NCI-H510A treated with DMSO at 0.1 percent for 48 hours (cell line): ENCODE data around the gene NUCB1.
"Not testable (repeated sequence)": the region's sequence is repeated elsewhere in the genome, so short reads cannot be mapped to it uniquely, and the experiment has no call there.

ENCODE experiments used
- DNase-seq: peaks from one replicate; lab custom pipeline; 2025; lab: John Stamatoyannopoulos, UW

The NUCB1 gene

DNA sequence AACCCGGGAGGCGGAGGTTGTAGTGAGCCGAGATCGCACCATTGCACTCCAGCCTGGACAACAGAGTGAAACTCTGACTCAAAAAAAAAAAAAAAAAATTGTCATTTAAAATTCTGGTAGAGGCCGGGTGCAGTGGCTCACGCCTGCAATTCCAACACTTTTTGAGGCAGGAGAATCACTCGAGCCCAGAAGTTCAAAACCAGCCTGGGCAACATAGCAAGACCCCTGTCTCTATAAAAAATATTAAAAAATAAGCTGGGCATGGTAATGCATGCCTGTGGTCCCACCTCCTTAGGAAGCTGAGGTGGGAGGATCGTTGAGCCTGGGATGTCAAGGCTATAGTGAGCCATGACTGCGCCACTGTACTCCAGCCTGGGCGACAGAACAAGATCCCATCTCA, 6.2 kb downstream of the NUCB1 start:
- no peak for DNase-seq

DNA sequence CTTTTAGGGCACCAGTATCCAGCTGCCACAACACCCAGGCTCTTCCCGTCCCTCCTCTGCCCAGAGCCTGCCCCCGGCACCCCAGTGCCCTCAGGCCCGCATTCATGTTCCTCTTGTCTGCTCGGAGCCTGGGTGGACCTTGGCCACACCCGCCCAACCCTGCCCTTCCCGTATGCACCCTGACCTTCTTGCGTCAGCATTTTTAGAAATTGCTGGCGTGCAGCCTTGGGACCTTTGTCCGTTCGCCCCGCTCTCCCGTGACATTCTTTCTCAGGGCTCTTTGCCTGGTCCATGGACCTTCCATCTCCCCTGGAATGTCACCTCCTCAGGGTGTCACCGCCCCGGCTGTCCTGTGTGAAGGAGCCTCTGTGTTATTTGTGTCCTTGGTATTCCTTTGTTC, 7.6 kb downstream of the NUCB1 start:
- DNase-seq: no peak

DNA sequence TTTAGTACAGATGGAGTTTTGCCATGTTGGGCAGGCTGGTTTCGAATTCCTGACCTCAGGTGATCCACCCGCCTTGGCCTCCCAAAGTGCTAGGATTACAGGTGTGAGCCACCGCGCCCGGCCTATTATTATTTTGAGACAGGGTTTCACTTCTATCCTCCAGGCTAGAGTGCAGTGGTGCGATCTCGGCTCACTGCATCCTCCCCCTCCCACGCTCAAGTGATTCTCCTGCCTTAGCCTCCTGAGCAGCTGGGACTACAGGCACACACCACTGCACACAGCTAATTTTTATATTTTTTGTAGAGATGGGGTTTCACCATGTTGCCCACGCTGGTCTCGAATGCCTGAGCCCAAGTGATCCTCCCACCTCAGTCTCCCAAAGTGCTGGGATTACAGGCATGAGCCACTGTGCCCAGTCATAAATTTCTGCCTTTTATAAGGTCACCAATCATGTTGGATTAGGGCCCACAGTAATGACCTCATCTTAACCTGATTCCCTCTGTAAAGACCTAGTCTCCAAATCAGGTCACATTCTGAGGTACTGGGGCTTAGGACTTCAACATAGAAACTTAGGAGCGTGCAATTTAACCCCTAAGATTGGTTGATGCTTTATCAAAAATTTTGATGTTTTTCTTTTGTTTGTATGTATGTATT, 9.4 kb downstream of the NUCB1 start:
- DNase-seq: not testable (repeated sequence)

DNA sequence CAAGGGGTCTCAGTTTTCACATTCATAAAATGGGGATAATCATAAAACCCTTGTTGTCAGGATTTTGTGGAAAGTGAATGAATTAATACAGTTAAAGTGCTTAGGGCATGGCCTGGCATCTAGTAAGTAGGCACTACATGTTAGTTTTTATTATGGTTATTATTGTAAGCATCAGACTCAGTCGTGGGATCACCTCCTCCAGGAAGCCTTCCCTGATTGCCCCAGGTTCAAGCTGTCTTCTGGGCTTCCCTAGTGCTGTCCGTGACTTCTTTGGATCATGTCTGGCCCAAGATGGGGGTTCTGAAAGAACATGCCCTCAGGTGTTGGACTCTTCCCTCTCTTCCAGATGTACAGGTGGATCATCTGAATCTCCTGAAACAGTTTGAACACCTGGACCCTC, 10.7 kb downstream of the NUCB1 start:
- DNase-seq: no peak

DNA sequence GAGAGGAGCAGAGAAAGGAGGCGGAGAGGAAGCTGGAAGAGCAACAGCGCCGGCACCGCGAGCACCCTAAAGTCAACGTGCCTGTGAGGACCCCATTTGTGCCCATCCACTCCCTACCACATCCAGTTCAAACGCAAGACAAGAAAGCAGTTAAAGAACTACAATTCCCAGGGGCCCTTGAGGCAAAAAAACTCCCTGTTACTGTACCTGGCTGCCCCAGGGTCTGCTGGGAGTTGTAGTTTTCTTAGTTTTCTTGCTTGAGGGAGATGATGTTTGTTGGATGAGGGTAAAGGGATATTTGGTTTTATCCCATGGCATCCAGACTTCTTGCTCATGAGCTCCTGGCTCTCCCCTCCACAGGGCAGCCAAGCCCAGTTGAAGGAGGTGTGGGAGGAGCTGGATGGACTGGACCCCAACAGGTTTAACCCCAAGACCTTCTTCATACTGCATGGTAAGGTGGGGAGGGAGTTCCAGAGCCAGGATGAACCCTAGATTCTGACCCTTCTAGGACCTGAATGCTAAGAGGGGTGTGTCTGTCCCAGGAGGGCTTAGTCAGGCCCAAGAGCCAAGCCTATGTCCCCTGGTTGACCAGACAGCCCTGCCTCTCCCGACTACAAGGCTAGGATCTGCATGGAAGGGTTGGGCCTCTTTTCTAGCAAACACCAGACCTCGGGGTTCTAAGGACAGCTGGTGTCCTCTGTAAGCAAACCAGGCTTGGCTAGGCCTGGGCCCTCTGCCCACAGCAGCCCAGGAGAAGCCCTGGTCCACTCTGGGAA, 13.2 kb downstream of the NUCB1 start:
- DNase-seq: no peak

DNA sequence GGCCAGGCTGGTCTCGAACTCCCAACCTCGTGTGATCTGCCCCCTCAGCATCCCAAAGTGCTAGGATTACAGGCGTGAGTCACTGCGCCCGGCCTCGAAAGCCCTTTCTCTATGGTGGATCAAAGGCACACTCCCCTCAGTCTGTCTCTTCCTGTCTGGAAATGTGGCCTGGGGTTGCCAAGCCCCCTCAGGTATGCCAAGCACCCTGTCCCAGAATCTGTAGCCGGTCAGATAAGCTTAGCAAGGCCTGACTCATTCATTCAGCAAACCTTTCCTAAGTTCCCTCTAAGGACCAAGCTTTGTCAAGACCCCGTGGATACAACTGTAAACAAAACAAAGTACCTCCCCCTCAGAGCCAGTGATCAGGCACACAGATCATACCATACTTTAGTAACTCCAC, 14.1 kb downstream of the NUCB1 start:
- no peak for DNase-seq

DNA sequence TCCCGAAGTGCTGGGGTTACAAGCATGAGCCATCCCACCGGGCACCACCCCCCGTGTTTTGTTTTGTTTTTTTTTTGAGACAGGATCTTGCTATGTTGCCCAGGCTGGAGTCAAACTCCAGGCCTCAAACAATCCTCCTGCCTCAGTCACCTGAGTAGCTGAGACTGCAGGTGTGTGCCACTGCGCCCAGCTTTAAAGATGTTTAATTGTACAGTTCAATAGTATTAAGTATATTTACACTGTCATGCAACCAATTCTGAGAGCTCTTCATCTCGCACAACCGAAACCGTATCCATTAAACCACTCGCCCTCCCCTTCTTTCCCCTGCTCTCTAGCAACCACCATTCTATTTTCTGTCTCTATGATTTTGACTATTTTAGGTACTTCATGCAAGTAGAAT, 15.6 kb downstream of the NUCB1 start:
- peak; percentile 92 for DNase-seq

DNA sequence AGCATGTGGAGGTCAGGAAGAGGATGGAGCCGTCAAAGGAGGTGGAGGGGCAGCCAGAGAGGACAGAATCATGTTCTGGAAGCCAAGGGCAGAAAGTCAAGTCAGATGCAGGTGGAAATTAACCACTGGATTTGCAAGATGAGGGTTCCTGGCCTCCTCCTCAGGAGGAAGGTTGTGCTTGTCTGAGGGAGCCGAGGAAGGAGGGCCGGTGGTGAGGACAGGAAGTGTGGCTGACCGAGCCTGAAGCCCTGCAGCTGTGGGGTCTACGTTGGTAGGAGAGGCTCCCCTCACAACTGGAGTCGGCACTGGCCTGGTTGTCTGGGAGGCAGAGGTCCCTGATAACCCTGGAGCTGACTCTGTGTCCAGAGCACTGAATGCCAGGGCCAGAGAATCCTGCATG, 18.0 kb downstream of the NUCB1 start:
- DNase-seq: no peak

DNA sequence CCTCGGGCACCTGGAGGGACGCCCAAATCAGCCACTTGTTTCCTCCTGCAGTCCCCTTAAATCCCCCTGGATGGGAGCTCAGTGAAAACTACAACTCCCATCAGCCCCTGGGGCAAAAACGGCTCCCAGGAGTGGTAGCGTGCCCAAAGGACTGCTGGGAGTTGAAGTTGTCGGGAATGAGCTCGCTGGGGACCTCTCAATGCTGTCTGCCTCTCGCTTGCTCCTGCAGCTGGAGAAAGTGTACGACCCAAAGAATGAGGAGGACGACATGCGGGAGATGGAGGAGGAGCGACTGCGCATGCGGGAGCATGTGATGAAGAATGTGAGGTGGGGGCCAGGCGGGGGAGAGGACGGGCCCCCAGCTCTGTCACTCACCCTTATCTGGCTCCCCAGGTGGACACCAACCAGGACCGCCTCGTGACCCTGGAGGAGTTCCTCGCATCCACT, 18.7 kb downstream of the NUCB1 start:
- DNase-seq: no peak

DNA sequence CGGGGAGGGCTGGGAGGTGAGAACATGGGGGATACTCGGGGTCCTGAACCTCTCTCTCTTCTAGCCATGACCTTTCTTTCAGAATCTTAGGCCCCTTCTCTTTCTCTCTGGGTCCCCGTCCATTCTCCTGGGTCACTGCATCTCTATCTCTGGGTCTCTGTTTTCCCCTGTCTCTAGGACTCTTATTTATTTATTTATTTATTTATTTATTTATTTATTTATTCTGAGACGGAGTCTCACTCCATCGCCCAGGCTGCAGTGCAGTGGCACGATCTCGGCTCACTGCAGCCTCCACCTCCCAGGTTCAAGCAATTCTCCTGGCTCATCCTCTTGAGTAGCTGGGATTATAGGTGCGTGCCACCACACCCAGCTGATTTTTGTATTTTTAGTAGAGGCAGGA, 19.2 kb downstream of the NUCB1 start:
- DNase-seq: not testable (repeated sequence)

DNA sequence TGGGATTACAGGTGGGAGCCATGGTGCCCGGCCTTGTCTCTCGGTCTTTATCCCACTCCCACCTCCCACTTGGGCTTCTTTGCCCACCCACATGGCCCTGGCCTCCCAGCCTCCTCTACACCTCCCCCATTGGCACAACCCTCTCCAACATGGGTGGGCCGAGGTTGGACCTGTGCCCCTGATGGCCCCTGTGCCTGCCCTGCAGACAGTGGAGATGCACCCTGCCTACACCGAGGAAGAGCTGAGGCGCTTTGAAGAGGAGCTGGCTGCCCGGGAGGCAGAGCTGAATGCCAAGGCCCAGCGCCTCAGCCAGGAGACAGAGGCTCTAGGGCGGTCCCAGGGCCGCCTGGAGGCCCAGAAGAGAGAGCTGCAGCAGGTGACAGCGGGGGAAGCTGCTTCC, 20.8 kb downstream of the NUCB1 start:
- DNase-seq: no peak

DNA sequence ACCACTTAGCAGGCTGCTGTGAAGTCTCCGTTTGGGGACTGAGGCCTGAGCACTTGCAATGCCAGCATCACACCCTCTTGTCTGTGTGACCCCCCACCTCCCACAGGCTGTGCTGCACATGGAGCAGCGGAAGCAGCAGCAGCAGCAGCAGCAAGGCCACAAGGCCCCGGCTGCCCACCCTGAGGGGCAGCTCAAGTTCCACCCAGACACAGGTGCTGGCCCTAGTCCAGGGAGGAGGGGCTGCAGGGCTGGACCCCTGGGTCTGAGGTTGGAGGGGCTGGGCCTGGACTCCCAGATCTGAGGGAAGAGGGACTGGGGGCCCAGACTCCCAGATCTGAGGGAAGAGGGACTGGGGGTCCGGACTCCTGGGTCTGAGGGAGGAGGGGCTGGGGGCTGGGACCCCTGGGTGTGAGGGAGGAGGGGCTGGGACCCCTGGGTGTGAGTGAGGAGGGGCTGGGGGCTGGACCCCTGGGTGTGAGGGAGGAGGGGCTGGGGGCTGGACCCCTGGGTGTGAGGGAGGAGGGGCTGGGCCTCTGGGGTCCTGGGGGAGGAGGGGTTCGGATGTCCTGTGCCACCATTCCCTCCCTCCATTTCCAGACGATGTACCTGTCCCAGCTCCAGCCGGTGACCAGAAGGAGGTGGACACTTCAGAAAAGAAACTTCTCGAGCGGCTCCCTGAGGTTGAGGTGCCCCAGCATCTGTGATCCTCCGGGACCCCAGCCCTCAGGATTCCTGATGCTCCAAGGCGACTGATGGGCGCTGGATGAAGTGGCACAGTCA, 21.8 kb downstream of the NUCB1 start:
- DNase-seq: no peak

DNA sequence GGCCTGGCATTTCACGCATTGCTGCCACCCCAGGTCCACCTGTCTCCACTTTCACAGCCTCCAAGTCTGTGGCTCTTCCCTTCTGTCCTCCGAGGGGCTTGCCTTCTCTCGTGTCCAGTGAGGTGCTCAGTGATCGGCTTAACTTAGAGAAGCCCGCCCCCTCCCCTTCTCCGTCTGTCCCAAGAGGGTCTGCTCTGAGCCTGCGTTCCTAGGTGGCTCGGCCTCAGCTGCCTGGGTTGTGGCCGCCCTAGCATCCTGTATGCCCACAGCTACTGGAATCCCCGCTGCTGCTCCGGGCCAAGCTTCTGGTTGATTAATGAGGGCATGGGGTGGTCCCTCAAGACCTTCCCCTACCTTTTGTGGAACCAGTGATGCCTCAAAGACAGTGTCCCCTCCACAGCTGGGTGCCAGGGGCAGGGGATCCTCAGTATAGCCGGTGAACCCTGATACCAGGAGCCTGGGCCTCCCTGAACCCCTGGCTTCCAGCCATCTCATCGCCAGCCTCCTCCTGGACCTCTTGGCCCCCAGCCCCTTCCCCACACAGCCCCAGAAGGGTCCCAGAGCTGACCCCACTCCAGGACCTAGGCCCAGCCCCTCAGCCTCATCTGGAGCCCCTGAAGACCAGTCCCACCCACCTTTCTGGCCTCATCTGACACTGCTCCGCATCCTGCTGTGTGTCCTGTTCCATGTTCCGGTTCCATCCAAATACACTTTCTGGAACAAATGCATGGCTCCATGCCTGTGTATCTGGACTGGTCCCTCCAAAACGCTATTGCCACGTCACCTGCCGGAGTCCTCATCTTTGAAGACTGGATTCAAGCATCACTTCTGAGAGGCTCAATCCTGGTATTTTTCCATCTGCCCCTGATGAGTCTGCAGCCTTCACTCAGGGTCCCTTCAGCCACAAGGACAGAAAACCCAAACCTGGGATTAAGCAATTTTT, 22.7 kb downstream of the NUCB1 start:
- DNase-seq: no peak

DNA sequence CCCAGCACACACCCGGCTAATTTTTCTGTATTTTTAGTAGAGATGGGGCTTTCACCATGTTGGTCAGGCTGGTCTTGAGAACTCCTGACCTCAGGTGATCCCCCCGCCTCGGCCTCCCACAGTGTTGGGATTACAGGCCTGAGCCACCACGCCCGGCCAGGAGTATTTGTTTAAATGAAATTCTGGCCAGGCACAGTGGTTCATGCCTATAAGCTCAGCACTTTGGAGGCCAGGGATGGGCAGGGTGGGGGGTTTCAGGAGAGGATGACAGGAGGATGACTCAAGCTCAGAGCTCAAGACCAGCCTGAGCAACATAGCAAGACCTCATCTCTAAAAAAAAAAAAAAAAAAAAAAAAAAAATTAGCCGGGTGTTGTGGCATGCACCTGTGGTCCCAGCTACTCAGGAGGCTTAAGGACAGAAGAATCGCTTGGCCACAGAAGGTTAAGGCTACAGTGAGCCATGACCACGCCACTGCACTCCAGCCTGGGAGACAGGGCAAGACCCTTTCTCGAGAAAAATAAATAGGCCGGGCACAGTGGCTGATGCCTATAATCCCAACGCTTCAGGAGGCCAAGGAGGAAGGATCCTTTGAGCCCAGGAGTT, 25.2 kb downstream of the NUCB1 start:
- no peak for DNase-seq

DNA sequence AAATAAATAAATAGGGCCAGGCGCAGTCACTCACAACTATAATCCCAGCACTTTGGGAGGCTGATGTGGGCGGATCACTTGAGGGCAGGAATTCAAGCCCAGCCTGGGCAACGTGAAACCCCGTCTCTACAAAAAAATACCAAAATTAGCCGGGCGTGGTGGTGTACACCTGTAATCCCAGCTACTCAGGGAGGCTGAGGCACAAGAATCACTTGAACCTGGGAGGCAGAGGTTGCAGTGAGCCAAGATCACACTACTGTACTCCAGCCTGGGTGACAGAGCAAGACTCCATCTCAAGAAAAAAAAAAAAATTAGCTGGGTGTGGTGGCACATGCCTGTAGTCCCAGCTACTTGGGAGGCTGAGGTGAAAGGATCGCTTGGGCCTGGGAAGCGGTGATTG, 25.8 kb downstream of the NUCB1 start:
- DNase-seq: not testable (repeated sequence)

DNA sequence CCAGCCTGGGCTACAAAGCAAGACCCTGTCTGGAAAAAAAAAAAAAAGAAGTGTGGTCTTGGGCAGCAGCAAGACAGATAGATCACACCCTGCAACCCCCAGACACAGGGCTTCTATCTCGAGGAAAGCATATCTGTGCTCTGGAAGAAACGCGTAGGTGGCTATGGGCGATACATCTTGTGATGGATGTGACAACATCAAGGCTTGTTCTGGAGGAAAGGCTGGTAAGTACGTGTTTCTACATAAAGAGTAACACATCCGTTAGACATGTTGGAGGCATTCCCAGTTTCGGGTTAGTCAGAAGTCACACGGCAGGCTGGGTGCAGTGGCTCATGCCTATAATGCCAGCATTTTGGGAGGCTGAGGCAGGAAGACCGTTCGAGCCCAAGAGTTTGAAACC, 26.8 kb downstream of the NUCB1 start:
- no peak for DNase-seq

DNA sequence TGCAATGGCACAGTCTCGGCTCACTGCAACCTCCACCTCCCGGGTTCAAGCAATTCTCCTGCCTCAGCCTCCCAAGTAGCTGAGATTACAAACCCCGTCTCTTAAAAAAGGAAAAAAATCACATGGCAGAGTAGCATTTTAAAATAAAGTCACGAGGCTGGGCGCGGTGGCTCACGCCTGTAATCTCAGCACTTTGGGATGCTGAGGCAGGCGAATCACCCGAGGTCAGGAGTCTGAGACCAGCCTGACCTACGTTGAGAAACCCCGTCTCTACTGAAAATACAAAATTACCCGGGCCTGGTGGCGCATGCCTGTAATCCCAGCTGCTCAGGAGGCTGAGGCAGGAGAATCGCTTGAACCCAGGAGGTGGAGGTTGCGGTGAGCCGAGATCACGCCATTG, 27.6 kb downstream of the NUCB1 start:
- DNase-seq: not testable (repeated sequence)

DNA sequence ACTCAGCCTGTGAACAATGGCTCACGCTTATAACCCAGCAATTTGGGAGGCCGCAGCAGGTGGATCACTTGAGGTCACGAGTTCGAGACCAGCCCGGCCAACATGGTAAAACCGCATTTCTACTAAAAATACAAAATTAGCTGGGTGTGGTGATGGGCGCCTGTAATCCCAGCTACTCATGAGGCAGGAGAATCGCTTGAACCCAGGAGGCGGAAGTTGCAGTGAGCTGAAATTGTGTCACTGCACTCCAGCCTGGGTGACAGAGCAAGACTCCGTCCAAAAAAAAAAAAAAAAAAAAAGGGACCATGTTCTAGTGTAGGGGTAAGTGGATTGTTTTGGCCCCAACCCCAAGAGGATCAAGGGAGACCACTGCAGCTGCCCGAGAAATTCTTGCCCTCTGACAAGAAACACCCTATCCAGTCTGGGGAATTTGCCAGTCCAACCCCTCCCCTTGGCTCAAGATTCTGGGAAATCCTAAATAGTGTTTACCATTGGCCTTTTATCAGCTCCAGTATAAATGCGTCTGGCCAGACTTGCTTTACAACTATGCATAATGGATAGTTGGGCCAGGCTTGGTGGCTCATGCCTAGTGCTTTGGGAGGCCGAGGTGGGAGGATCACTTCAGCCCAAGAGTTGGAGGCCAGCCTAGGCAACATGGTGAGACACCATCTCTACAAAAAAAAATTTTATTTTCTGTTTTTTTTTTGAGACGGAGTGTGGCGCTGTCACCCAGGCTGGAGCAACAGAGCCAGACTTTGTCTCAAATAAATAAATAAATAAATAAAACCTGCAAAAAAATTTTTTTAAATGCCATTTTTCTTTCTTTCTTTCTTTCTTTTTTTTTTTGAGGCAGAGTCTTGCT, 28.3 kb downstream of the NUCB1 start:
- DNase-seq: no peak

DNA sequence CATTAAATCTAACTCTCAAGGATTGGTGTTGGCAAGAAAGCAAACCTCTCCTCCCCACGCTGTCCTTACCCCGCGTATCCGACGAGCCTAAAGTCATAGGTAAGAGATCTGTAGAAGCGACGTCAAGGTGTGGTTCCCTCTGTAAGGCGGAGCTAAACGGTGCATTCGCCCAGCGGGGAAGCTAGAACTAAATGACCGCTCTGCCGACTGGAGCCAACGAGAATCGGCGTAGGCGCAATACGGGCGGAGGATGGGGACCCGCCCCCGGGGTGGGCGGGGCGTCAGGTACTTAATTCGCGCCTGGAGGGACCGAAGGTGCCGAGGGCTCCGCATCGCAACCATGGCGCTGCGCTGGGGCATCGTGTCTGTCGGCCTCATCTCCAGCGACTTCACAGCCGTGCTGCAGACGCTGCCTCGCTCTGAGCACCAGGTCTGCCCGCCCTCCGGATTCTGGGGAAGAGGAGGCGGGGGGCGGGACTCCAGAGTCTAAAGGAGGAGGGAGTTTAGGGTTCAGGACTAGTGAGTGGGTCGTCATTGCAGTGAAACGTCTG, 33.3 kb downstream of the NUCB1 start, which contains the start of gene DHDH:
Gene DHDH, plus strand, starts transcription at position 318 of the 551 bp plus-strand sequence. Its CDS starts 23 bp downstream, at position 341.
- peak; percentile 96 for DNase-seq

DNA sequence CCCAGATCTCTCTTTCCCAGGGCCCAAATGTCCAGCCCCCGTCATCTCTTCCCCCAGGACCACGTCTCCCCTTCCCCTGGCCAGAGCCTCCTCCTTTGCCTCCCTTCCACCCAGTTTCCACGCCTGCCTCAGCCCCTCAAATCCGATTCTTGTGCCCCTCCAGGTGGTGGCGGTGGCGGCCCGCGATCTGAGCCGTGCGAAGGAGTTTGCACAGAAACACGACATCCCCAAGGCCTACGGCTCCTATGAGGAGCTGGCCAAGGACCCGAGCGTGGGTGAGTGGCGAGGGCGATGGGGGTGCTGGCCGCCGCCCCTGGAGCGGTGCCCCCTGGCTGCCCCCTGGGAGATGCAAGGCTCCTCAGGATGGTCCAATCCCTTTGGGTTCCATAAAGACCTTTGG, 34.7 kb downstream of the NUCB1 start:
- no peak for DNase-seq
